OCI-LY7 (cell line): ENCODE measurements around the gene SUFU. TPM values are rescaled to one million over a fixed set of nuclear protein-coding genes. Genes with fewer than 3 reads are reported as not detected.

Experiments
- BruUV-seq: library from RNA; stranded (reverse); fragments of 400-500 nt; replicated peaks from 2 replicates; lab custom pipeline; 2021; lab: Mats Ljungman, UMichigan
- CTCF ChIA-PET: fragments of 300-600 bp; sonication (Branson Sonifier 250); formaldehyde crosslinking; loops from one replicate; lab custom pipeline; 2022; ENCODE audit warnings: antibody characterized with exemption; ENCODE audit not compliant: unreplicated experiment; lab: Charles Lee
- POLR2A ChIA-PET: fragments of 300-600 bp; sonication (Branson Sonifier 250); formaldehyde crosslinking; loops from one replicate; lab custom pipeline; 2022; ENCODE audit warnings: antibody characterized with exemption; lab: Charles Lee
- DNase-seq: peaks from one replicate; pipeline ENCODE4 v3.0.0-alpha.2; 2015; ENCODE audit warnings: low spot score
- H2AFZ ChIP-seq: fragments of 200-600 bp; sonication (generic), shearing (Covaris generic); 2 replicates; pipeline ENCODE4 v1.6.1; 2014; ENCODE audit warnings: mild to moderate bottlenecking, antibody characterized with exemption, low read length, moderate library complexity
- H3K27ac ChIP-seq: fragments of 200-600 bp; sonication (generic); 2 replicates; pipeline ENCODE4 v1.5.1; 2014; ENCODE audit warnings: mixed run types, low read depth, mild to moderate bottlenecking, moderate library complexity, low read length, inconsistent platforms; ENCODE audit not compliant: poor library complexity, severe bottlenecking
- H3K36me3 ChIP-seq: fragments of 200-600 bp; sonication (generic); 2 replicates; pipeline ENCODE4 v1.6.1; 2014; ENCODE audit warnings: mild to moderate bottlenecking, antibody characterized with exemption, low read length, moderate library complexity, mixed read lengths; ENCODE audit not compliant: insufficient read depth
- H3K4me1 ChIP-seq: fragments of 200-600 bp; sonication (generic); 2 replicates; pipeline ENCODE4 v1.5.1; 2014; ENCODE audit warnings: mild to moderate bottlenecking, low read length; ENCODE audit not compliant: insufficient read depth, poor library complexity, severe bottlenecking
- H3K4me2 ChIP-seq: fragments of 200-600 bp; sonication (generic); 2 replicates; pipeline ENCODE4 v1.6.1; 2014; ENCODE audit warnings: mild to moderate bottlenecking, low read length
- H3K4me3 ChIP-seq: fragments of 200-600 bp; sonication (generic); 2 replicates; pipeline ENCODE4 v1.5.1; 2014; ENCODE audit warnings: mild to moderate bottlenecking, low read depth, low read length; ENCODE audit not compliant: poor library complexity, severe bottlenecking
- H3K79me2 ChIP-seq: fragments of 200-600 bp; sonication (generic); 2 replicates; pipeline ENCODE4 v1.6.1; 2016; ENCODE audit warnings: low read depth, mild to moderate bottlenecking, low read length, moderate library complexity, mixed read lengths; ENCODE audit not compliant: insufficient read depth
- H3K9me2 ChIP-seq: fragments of 200-600 bp; sonication (generic); 2 replicates; pipeline ENCODE4 v1.6.1; 2016; ENCODE audit warnings: mild to moderate bottlenecking, low read length, mixed read lengths; ENCODE audit not compliant: insufficient read depth
- H3K9me3 ChIP-seq: fragments of 200-600 bp; sonication (generic); 2 replicates; pipeline ENCODE4 v1.6.1; 2014; ENCODE audit warnings: mild to moderate bottlenecking, mixed run types, low read length, mixed read lengths
- H4K20me1 ChIP-seq: fragments of 200-600 bp; sonication (generic); 2 replicates; pipeline ENCODE4 v1.6.1; 2014; ENCODE audit warnings: mild to moderate bottlenecking, antibody characterized with exemption, low read length, moderate library complexity, mixed read lengths; ENCODE audit not compliant: insufficient read depth
- EZH2phosphoT487 ChIP-seq: fragments of 200-600 bp; sonication (generic); IDR thresholded peaks from 2 replicates; pipeline ENCODE4 v1.6.1; 2018; ENCODE audit warnings: low read depth, borderline replicate concordance, mild to moderate bottlenecking, mixed run types, antibody characterized with exemption, low read length, moderate library complexity, mixed read lengths
- intact Hi-C: fragments of 100-400 bp; cut with micrococcal nuclease; formaldehyde crosslinking; loops from one replicate; pipeline ENCODE4 v1.10.0; 2022; ENCODE audit not compliant: unreplicated experiment
- total RNA-seq, 2 experiments: library from RNA; depleted of rRNA in 1 of 2; stranded (reverse); fragments of >200 nt in 1 of 2; shearing (Covaris generic) in 1 of 2; gene quantifications; 2 replicates each; pipeline ENCODE4 v1.2.3, GENCODE V29; 2014 to 2022
- TF ChIP-seq, protein P1 (sequence below): fragments of 200-600 bp; sonication (generic); conservative IDR thresholded peaks from 2 replicates; pipeline ENCODE4 v1.5.1; 2014; ENCODE audit warnings: mild to moderate bottlenecking, antibody characterized with exemption, low read length, moderate library complexity, mixed read lengths

SUFU gene
- total RNA-seq, 2 experiments from 2014 or later = 4.9 to 10.0 TPM

GRCh38 chr10:102579328-102579727 is 75.6 kb downstream of the SUFU start:
- no peaks in the 10 kb centered on the region for H3K9me3 ChIP-seq
- no TSS peak for BruUV-seq
- H3K4me1 ChIP-seq = no peaks in the 10 kb centered on the region
- H3K36me3 ChIP-seq = no peaks in the 10 kb centered on the region
- no peaks in the 10 kb centered on the region for H3K79me2 ChIP-seq
- intact Hi-C loops = no loop called here
- POLR2A ChIA-PET = interaction anchor here (0.5 to 1.0 kb wide), 5 partner anchors 14 to 119 kb away, joined by 3 to 5 read pairs (median 3); no protein-coding TSS in a partner anchor
- H4K20me1 ChIP-seq = no peaks in the 10 kb centered on the region
- H3K27ac ChIP-seq = no peak overlapping the region
- no peak for TF ChIP-seq EZH2phosphoT487
- TF ChIP-seq, protein P1, sequence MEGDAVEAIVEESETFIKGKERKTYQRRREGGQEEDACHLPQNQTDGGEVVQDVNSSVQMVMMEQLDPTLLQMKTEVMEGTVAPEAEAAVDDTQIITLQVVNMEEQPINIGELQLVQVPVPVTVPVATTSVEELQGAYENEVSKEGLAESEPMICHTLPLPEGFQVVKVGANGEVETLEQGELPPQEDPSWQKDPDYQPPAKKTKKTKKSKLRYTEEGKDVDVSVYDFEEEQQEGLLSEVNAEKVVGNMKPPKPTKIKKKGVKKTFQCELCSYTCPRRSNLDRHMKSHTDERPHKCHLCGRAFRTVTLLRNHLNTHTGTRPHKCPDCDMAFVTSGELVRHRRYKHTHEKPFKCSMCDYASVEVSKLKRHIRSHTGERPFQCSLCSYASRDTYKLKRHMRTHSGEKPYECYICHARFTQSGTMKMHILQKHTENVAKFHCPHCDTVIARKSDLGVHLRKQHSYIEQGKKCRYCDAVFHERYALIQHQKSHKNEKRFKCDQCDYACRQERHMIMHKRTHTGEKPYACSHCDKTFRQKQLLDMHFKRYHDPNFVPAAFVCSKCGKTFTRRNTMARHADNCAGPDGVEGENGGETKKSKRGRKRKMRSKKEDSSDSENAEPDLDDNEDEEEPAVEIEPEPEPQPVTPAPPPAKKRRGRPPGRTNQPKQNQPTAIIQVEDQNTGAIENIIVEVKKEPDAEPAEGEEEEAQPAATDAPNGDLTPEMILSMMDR = no peak
- no peak overlapping the region for H3K4me3 ChIP-seq
- DNase-seq = no peak
- H3K9me2 ChIP-seq = no peaks in the 10 kb centered on the region
- no peak overlapping the region for H2AFZ ChIP-seq
- H3K4me2 ChIP-seq = no peak overlapping the region
- CTCF ChIA-PET = no interaction called here

DNA sequence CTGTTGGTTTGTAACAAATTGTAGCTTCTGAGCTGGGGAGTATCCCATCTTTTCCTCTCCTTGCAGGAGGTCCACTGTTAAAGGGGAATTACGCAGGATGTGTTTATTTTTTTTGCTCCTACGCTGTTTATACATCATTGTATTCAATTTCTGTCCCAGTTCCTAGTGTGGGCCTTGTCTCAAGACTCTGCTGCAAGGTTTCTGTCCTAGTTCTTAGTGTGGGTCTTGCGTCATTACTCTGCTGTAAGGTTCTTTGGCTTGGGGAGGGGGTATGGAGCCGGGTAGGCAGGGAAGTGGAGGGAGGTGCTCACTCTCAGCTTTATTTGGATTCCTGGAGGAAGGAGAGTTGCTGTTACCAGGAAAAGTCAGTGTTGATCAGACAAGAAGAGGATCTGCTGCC is 76.5 kb downstream of the SUFU start:
- no peak for DNase-seq
- no peak overlapping the region for H3K4me2 ChIP-seq
- POLR2A ChIA-PET = interaction anchor here (0.6 kb wide), 2 partner anchors 13 to 482 kb away, joined by 3 read pairs; no protein-coding TSS in a partner anchor
- CTCF ChIA-PET = no interaction called here
- H3K36me3 ChIP-seq = no peaks in the 10 kb centered on the region
- no peaks in the 10 kb centered on the region for H3K9me3 ChIP-seq
- no TSS peak for BruUV-seq
- no peaks in the 10 kb centered on the region for H3K9me2 ChIP-seq
- H3K4me3 ChIP-seq = no peak overlapping the region
- H3K4me1 ChIP-seq = no peaks in the 10 kb centered on the region
- H2AFZ ChIP-seq = no peak overlapping the region
- TF ChIP-seq, protein P1 = no peak
- TF ChIP-seq EZH2phosphoT487 = no peak
- no peak overlapping the region for H3K27ac ChIP-seq
- H4K20me1 ChIP-seq = no peaks in the 10 kb centered on the region
- intact Hi-C loops = loop anchor here (5.0 kb wide), 2 partner anchors 158 to 353 kb away; partner anchors contain the start of genes ELOVL3 and FBXL15
- H3K79me2 ChIP-seq = no peaks in the 10 kb centered on the region

GRCh38 chr10:102581401-102581800 is 77.6 kb downstream of the SUFU start:
- no TSS peak for BruUV-seq
- Histone ChIP-seq H3K4me2 (no peak overlapping the region), H2AFZ (no peak overlapping the region), H3K36me3 (no peaks in the 10 kb centered on the region), H3K4me1 (no peaks in the 10 kb centered on the region), H3K79me2 (no peaks in the 10 kb centered on the region), H3K9me3 (no peaks in the 10 kb centered on the region), H3K27ac (no peak overlapping the region), H3K4me3 (no peak overlapping the region), H4K20me1 (no peaks in the 10 kb centered on the region), H3K9me2 (no peaks in the 10 kb centered on the region)
- intact Hi-C loops = loop anchor here (5.0 kb wide), 2 partner anchors 159 to 354 kb away; partner anchors contain the start of genes ELOVL3 and FBXL15
- POLR2A ChIA-PET = interaction anchor here (0.9 kb wide), 1 partner anchor 54 kb away, joined by 3 read pairs; no protein-coding TSS in a partner anchor
- DNase-seq = no peak
- CTCF ChIA-PET = interaction anchor here (1.0 kb wide), 1 partner anchor 78 kb away, joined by 3 read pairs; no protein-coding TSS in a partner anchor
- TF ChIP-seq, protein P1 = no peak
- no peak for TF ChIP-seq EZH2phosphoT487
